CD4-positive, alpha-beta T cell treated with Interleukin-6 for 4 hours (primary cell): ENCODE results near the gene STIM2.

Experiments used
- DNase-seq: peaks from one replicate; pipeline ENCODE4 v3.0.0-alpha.2; 2020; ENCODE audit warnings: mixed read lengths

Gene STIM2

DNA sequence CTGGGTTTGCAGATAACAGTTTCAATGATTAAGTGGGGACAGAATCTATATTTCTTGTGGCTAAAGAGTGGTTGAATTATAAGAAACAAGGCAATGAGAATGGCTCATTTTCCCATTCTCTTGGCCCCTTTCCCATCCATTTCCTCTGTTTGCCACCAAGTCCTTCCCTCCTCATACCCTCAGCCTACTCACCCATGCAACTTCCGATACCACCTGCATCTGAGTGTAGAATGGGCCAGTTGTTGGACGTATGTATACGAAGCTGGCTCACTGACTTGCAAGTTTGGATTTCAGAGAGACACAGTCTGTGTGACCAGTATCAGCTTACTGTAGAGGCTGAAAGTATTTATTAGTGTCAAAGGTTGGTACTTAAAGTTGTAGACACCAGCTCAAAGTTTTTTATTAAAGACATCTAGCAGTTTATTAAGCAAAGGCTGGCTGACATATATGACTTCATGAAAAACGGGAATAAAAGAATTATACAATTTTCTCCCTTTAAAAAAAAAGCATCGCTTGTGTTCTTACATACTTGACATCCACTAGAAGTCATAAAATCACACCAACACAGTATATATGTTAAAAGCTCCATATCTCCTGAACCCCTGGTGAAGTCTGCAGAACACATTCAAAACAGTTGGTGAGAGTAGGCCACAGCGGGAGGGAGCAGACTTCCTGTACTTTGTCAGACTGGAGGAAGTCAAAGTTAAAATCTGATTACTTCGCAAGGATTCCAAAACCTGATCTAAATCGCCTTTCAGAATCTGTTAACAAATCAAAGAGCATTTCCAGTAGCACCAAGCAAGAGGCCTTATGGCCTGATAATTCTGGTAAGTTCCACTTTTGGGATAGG, 22.4 kb upstream of the STIM2 start:
- DNase-seq: peak; percentile 30

GRCh38 chr4:26839016-26839415, 21.6 kb upstream of the STIM2 start:
- no peak for DNase-seq

GRCh38 chr4:26839534-26839951, 21.1 kb upstream of the STIM2 start:
- no peak for DNase-seq

DNA sequence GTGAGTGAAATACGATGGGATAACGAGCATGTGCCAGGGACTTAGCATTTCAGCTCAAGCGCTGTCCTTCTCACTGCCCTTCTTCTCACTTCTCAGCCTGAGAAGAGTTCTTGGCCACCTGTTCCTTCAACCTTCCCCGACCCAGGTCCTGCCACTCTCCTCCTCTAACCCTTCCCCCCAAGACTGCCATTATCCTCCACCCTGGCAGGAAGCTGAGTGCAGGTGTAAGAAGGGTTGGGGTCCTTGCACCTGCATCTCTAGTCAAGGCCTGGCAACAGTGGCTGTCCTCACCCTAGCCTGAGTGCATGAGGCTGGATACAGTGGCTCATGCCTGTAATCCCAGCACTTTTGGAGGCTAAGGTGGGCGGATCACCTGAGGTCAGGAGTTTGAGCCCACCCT, 19.9 kb upstream of the STIM2 start:
- no peak for DNase-seq

- DNase-seq: no peak
Measured at GRCh38 chr4:26842911-26843310, 17.7 kb upstream of the STIM2 start.

DNA sequence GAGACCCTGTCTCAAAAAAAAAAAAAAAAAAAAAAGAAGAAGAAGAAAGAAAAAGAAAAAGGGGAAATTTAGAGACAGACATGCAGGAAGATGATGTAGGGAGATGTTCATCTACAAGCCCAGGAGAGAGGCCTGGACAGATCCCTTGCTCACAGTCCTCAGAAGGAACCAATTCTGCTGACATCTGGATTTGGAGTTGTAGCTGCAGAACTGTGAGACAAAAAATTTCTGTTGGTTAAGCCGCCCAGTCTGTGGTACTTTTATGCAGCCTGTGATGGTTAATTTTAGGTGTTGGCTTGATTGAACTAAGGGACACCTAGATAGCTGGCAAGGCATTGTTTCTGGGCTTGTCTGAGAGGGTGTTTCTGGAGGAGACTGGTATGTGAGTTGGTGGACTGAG, 10.1 kb upstream of the STIM2 start:
- DNase-seq: no peak

GRCh38 chr4:26851129-26851528, 9.5 kb upstream of the STIM2 start:
- DNase-seq: no peak

DNA sequence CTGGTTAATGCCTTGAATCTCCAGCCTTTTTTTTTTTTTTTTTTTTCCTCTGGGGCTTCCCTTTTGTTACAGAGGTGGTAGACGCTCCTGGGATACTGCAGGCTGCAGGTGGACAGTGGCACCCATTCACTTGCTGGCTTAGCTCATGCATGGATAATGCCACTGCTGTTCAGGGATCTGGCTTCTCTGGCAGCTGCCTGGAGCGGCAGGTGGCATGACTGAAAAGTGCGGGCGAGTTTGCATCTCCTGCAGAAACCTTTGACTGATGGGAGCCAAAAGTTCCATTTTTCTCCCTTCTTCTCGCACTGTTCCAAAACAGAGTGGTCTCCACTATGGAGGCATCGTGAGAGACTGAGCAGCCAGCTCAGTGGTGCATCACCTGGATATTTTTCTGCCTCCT, 5.9 kb upstream of the STIM2 start:
- DNase-seq: no peak

DNA sequence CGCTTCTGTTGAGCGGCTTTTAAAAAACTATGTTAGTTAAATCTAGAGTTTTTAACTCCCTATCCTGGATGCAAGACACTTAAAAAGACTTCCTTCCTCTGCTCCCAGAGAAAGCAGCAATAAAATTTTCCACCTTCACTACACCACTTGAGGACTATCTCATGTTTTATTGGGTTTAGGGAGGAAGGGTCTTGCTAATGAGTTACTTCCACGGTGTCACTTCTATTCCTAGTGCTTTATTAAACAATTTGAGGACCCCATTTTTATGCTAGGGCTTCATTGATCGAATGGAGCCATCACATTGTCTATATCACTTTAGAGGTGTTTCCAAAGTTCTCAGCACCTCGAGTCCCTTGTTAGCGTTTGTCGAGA, 3.7 kb upstream of the STIM2 start:
- DNase-seq: no peak

- DNase-seq: peak; percentile 93
Measured at GRCh38 chr4:26857278-26858034, 3.2 kb upstream of the STIM2 start.

DNA sequence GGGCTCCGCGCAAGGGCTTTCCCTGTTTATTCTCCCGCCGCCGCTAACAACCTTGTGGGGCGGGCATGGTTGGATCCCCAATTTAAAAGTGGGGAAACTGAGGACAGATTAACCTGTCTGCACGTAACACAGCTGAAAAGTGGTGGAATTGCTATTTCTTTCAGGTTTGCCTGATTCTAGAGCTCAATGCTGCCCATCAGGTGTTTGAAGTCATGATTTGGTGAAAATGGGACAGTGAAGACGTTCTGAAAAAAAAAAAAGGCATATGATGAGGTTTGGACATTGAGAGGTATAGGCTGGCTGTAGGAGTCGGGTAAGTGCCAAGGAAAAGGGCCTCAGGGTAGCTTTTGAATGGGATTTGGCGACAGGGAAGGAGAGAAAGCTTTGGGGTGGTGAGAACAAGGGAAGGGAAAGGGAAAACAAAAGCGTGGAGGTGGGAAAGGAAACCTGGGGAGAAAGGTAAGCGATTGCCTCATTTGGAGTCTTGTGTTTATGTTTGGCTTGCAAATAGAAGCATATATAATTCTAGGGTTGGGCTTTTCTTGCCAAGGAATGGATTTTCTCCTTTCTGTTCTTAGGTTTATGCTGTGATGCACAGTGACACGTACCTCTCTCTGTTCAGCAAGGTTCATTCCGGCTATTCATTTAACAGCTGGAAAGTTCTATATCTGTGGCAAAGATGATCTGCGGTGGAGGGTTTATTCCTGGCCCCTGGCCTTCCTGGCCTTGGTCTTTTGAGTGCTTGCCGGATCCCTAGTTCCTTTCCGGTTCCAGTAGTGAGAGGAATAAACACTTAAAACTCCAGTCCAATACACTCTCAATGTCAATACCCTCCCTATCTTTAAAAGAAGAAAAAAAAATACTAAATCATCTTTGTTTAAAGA, 2.4 kb upstream of the STIM2 start:
- DNase-seq: no peak

- DNase-seq: no peak
Measured at GRCh38 chr4:26858947-26859401, 1.7 kb upstream of the STIM2 start.

DNA sequence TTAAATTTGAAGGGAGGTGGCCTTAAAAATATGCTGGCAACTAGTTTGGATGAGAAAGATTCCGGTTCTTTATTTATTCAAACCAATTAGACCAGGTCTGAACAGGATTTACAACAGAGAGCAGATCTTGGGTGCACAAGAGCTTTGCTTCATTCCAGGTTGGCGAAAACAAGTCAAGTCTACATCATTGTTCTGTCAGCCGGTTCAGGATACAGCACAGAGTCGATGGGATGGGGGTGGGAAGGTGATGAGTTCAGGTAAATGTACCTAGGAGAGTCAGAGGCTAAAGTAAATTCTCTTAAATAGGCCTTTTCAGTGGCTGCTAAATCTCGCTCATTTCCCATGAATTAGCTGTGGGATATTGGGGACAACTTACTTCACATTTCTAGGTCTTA, 882 bp upstream of the STIM2 start:
- no peak for DNase-seq

DNA sequence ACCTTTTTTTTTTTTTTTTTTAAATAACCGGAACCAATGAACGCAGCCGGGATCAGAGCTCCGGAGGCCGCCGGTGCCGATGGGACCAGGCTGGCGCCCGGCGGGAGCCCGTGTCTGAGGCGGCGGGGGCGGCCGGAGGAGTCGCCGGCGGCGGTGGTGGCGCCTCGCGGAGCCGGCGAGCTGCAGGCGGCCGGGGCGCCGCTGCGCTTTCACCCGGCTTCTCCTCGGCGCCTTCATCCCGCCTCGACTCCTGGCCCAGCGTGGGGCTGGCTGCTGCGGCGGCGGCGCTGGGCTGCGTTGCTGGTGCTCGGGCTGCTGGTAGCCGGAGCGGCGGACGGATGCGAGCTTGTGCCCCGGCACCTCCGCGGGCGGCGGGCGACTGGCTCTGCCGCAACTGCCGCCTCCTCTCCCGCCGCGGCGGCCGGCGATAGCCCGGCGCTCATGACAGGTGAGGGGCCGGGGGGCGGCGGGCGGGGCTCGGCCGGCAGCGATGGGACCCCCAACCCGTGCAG, 337 bp downstream of the STIM2 start:
- DNase-seq: peak; percentile 63

DNA sequence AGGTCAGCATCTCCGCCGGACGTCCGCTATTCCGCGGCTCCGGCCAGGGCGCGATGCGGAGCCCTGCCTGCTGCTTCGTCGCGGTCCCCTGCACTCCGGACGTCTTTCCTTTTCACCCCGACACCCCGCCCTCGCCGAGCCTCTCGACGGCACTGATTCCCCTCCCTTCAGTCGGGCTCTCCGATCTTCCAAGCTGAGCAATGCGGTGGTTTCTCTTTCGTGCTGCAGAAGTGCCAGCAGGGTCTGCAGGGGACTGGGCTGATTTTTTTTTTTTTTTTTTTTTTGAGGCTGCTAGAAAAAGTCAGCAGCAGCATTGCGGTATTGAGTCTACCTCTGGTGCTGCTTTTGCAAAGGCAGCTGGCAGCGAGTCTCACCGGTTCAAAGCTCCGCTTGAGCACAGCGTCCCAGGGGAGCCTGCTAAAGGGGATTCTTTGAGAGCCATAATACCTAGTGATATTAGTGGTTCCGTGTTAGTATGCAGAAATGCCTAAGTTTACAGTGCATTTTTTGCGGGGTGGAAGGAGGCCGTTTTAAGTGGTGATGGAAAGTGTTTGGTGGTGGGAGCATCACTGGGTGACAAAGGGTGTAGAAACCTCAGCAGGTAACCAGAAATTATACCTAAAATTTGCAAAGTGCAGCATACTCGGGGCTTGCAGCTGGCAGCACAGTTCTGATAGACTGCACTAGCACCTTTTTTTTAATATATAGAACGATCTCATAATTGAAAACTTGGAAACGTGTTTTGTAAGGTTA, 969 bp downstream of the STIM2 start:
- DNase-seq: peak; percentile 85

- DNase-seq: no peak
Measured at GRCh38 chr4:26862381-26862915, 1.8 kb downstream of the STIM2 start.

GRCh38 chr4:26863512-26863911, 2.9 kb downstream of the STIM2 start:
- DNase-seq: no peak

DNA sequence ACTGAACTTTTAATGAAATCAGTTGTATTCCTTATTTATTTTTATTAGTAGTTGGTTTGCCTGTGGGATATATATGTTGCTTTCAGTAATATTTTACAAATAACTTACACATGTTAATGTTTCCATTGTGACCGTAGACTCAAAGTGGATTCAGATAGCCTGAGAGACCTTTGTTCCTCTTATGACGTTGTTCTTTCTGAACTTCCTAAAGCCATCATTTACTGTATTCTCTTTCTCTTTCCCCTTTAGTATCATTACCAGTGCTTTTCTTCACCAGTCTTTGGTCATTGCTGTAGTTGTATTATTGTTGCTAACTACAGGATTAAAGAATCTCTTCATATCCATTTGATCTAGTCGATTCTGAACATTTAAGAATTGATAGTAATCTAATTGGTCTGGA, 4.3 kb downstream of the STIM2 start:
- no peak for DNase-seq

DNA sequence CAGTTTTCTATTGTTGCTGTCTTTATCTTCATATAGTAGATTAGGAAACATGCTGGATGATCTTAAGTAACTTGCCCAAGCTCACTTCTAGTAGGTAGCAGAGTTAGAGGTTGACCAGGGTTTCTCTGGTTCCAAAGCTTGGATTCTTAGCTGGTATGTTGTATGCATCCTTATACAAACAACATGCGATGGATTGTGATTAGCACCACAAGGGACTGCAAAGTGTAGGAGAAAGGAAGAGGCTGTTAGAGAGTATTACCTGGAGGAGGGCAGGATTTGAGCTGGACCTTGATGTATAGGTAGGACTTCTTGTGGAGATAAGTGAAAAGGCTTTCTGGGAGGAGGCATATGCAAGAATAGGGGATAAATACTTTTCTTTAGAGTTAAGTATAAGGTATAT, 5.6 kb downstream of the STIM2 start:
- no peak for DNase-seq

- no peak for DNase-seq
Measured at GRCh38 chr4:26866781-26867180, 6.1 kb downstream of the STIM2 start.

- DNase-seq: no peak
Measured at GRCh38 chr4:26867914-26868684, 7.5 kb downstream of the STIM2 start.
